ENCODE data around the gene GFRA4. TPM values are rescaled to one million over a fixed set of nuclear protein-coding genes. Genes with fewer than 3 reads are reported as not detected.

Gene GFRA4
- total RNA-seq, 6 experiments from 2014 or later, result not detected

DNA sequence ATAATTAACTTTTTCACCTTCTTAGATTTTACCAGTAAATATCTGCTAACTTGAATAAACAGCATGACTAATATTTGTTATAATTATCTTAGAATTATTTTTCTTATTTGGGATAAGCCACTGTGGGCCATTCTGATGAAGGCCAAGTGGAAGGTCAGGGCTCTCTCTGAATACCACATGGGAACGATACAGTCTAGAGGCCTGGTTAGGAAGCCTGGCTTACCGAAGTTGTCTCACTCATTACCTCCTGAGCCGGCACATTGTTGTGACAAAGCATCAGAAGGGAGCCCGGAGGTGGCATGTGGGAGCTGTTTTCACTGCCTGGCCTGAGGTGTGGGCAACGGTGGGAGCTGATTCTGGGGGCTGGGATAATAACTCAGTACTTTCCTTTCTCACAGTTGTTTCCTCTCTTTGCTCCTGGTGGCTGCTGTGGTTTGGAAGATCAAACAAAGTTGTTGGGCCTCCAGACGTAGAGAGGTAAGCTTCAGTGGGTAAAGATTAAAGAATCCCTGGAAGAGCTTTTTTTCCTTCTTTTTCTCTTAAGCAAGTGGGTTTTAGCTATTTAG, 29.2 kb downstream of the GFRA4 start:
- TF ChIP-seq, protein P1, sequence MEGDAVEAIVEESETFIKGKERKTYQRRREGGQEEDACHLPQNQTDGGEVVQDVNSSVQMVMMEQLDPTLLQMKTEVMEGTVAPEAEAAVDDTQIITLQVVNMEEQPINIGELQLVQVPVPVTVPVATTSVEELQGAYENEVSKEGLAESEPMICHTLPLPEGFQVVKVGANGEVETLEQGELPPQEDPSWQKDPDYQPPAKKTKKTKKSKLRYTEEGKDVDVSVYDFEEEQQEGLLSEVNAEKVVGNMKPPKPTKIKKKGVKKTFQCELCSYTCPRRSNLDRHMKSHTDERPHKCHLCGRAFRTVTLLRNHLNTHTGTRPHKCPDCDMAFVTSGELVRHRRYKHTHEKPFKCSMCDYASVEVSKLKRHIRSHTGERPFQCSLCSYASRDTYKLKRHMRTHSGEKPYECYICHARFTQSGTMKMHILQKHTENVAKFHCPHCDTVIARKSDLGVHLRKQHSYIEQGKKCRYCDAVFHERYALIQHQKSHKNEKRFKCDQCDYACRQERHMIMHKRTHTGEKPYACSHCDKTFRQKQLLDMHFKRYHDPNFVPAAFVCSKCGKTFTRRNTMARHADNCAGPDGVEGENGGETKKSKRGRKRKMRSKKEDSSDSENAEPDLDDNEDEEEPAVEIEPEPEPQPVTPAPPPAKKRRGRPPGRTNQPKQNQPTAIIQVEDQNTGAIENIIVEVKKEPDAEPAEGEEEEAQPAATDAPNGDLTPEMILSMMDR (IDR thresholded peaks at IDR 0.05), result no peak
- H3K36me3 Mint-ChIP-seq (ENCODE audit: low read depth), result peaks cover 6% of the 10 kb centered on the region
- no peak overlapping the region for H3K27ac Mint-ChIP-seq
- no peaks in the 10 kb centered on the region for H3K4me1 Mint-ChIP-seq (ENCODE audit: low read depth)
- H3K27me3 Mint-ChIP-seq (ENCODE audit: insufficient read depth), result no peaks in the 10 kb centered on the region
- no peak overlapping the region for H3K4me3 Mint-ChIP-seq
- no peak for DNase-seq
- H3K9me3 Mint-ChIP-seq, result no peaks in the 10 kb centered on the region

- TF ChIP-seq, protein P1 (IDR thresholded peaks at IDR 0.05), result peak; percentile 32; the same call in 1 of the 2 replicates
- Mint-ChIP-seq H3K27ac (no peak overlapping the region), H3K36me3 (ENCODE audit: low read depth) (peaks cover 12% of the 10 kb centered on the region), H3K4me1 (ENCODE audit: low read depth) (no peaks in the 10 kb centered on the region), H3K9me3 (no peaks in the 10 kb centered on the region), H3K27me3 (ENCODE audit: insufficient read depth) (no peaks in the 10 kb centered on the region), H3K4me3 (no peak overlapping the region)
- no peak for DNase-seq
These were observed 30.7 kb downstream of the GFRA4 start for GRCh38 chr20:3632311-3633004.

- H3K27ac Mint-ChIP-seq, result no peak overlapping the region
- no peak overlapping the region for H3K4me3 Mint-ChIP-seq
- TF ChIP-seq, protein P1 (IDR thresholded peaks at IDR 0.05), result no peak
- H3K9me3 Mint-ChIP-seq, result no peaks in the 10 kb centered on the region
- no peak for DNase-seq
- H3K27me3 Mint-ChIP-seq (ENCODE audit: insufficient read depth), result no peaks in the 10 kb centered on the region
- H3K36me3 Mint-ChIP-seq (ENCODE audit: low read depth), result peaks cover 12% of the 10 kb centered on the region
- no peaks in the 10 kb centered on the region for H3K4me1 Mint-ChIP-seq (ENCODE audit: low read depth)
These were observed 31.7 kb downstream of the GFRA4 start for GRCh38 chr20:3631534-3631933.

GRCh38 chr20:3630429-3630828, 32.8 kb downstream of the GFRA4 start:
- H3K4me1 Mint-ChIP-seq (ENCODE audit: low read depth), result no peaks in the 10 kb centered on the region
- no peaks in the 10 kb centered on the region for H3K27me3 Mint-ChIP-seq (ENCODE audit: insufficient read depth)
- H3K9me3 Mint-ChIP-seq, result no peaks in the 10 kb centered on the region
- no peak overlapping the region for H3K4me3 Mint-ChIP-seq
- TF ChIP-seq, protein P1 (IDR thresholded peaks at IDR 0.05), result no peak
- no peak for DNase-seq
- H3K27ac Mint-ChIP-seq, result no peak overlapping the region
- peaks cover 12% of the 10 kb centered on the region for H3K36me3 Mint-ChIP-seq (ENCODE audit: low read depth)

DNA sequence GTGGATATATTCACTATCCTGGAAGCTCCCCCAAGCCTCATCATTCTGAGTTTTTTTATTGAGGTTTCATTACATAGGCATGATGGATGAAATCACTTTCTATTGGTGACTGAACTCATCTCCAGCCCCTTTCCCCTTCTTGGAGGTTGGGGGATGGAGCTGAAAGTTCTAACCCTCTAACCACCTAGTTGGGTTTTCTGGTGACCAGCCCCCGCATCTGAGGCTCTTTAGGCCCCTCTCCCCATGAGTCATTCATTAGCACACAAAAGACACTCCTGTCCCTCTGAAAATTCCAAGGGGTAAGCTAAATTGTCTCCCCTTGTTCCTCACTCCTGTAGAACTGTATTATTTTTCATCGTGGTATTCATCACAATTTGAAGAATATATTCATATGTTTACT, 33.3 kb downstream of the GFRA4 start:
- no peak for DNase-seq
- Mint-ChIP-seq H3K4me3 (no peak overlapping the region), H3K27me3 (ENCODE audit: insufficient read depth) (no peaks in the 10 kb centered on the region), H3K36me3 (ENCODE audit: low read depth) (peaks cover 12% of the 10 kb centered on the region), H3K9me3 (no peaks in the 10 kb centered on the region), H3K4me1 (ENCODE audit: low read depth) (no peaks in the 10 kb centered on the region), H3K27ac (no peak overlapping the region)
- TF ChIP-seq, protein P1 (IDR thresholded peaks at IDR 0.05), result no peak
